ENCODE measurements around the gene ORC3. TPM values are rescaled to one million over a fixed set of nuclear protein-coding genes. Genes with fewer than 3 reads are reported as not detected.
"Not testable (repeated sequence)": the region's sequence is repeated elsewhere in the genome, so short reads cannot be mapped to it uniquely, and the experiment has no call there.

ORC3 gene
- polyA plus RNA-seq, 4 donors: 9.5 to 31.6 (median 17.8) TPM

GRCh38 chr6:87696817-87697216 lies 106.9 kb downstream of the ORC3 start:
- DNase-seq; H3K27ac ChIP-seq (ENCODE audit: low read depth in 1 of 3, low read length in 2 of 3); H3K9me3 ChIP-seq (ENCODE audit: control insufficient read depth in 2 of 2, insufficient read depth in 1 of 2, low read depth in 1 of 2, low read length in 1 of 2); H3K36me3 ChIP-seq (ENCODE audit: control insufficient read depth in 3 of 3, insufficient read depth in 2 of 3, low read depth in 1 of 3, low read length in 3 of 3); FAIRE-seq; H3K27me3 ChIP-seq (ENCODE audit: control insufficient read depth in 3 of 3, insufficient read depth in 3 of 3, low read length in 3 of 3): not testable (repeated sequence)
- Histone ChIP-seq H3K4me3 (ENCODE audit: low read depth in 1 of 3, low read length in 3 of 3) (peak overlapping the region in 1 of 3 donors; percentile 7), H3K4me1 (ENCODE audit: control insufficient read depth in 3 of 3, insufficient read depth in 2 of 3, low read depth in 1 of 3, low read length in 2 of 3) (peaks cover 4 to 14% (median 5%) of the 10 kb centered on the region in 3 donors)
- 92 to 96% (median 94%) methylated on average over 12 of the region's 12 CpGs for WGBS, 3 donors

- no peak for FAIRE-seq
- peak overlapping the region in 2 of 3 donors; percentile 18 to 43 for H3K4me3 ChIP-seq (ENCODE audit: low read depth in 1 of 3, low read length in 3 of 3)
Measured at GRCh38 chr6:87697581-87698546, 107.9 kb downstream of the ORC3 start.

GRCh38 chr6:87698547-87699006 lies 108.6 kb downstream of the ORC3 start:
- FAIRE-seq (no peak), DNase-seq (peak; percentile 48)
- H3K27ac ChIP-seq (ENCODE audit: low read depth in 1 of 3, low read length in 2 of 3): peak overlapping the region in 1 of 3 donors; percentile 99
- WGBS, 3 donors: 9 to 14% (median 9%) methylated on average over 2 of the region's 2 CpGs
- H3K4me1 ChIP-seq (ENCODE audit: control insufficient read depth in 3 of 3, insufficient read depth in 2 of 3, low read depth in 1 of 3, low read length in 2 of 3): peaks cover 4 to 14% (median 5%) of the 10 kb centered on the region in 3 donors
- no peaks in the 10 kb centered on the region for H3K9me3 ChIP-seq (ENCODE audit: control insufficient read depth in 2 of 2, insufficient read depth in 1 of 2, low read depth in 1 of 2, low read length in 1 of 2)
- H3K36me3 ChIP-seq (ENCODE audit: control insufficient read depth in 3 of 3, insufficient read depth in 2 of 3, low read depth in 1 of 3, low read length in 3 of 3): peaks cover 0 to 9% (median 0%) of the 10 kb centered on the region in 3 donors
- peak overlapping the region in 2 of 3 donors; percentile 18 to 43 for H3K4me3 ChIP-seq (ENCODE audit: low read depth in 1 of 3, low read length in 3 of 3)
- H3K27me3 ChIP-seq (ENCODE audit: control insufficient read depth in 3 of 3, insufficient read depth in 3 of 3, low read length in 3 of 3): no peaks in the 10 kb centered on the region

More at GRCh38 chr6:87697581-87698546, 107.9 kb downstream of the ORC3 start:
- peaks cover 4 to 14% (median 5%) of the 10 kb centered on the region in 3 donors for H3K4me1 ChIP-seq (ENCODE audit: control insufficient read depth in 3 of 3, insufficient read depth in 2 of 3, low read depth in 1 of 3, low read length in 2 of 3)
- no peaks in the 10 kb centered on the region for H3K9me3 ChIP-seq (ENCODE audit: control insufficient read depth in 2 of 2, insufficient read depth in 1 of 2, low read depth in 1 of 2, low read length in 1 of 2)
- 35 to 41% (median 38%) methylated on average over 8 of the region's 8 CpGs for WGBS, 3 donors
- peak overlapping the region in 1 of 3 donors; percentile 99 for H3K27ac ChIP-seq (ENCODE audit: low read depth in 1 of 3, low read length in 2 of 3)
- DNase-seq: peak; percentile 25 to 39
- no peaks in the 10 kb centered on the region for H3K27me3 ChIP-seq (ENCODE audit: control insufficient read depth in 3 of 3, insufficient read depth in 3 of 3, low read length in 3 of 3)
- peaks cover 0 to 9% (median 0%) of the 10 kb centered on the region in 3 donors for H3K36me3 ChIP-seq (ENCODE audit: control insufficient read depth in 3 of 3, insufficient read depth in 2 of 3, low read depth in 1 of 3, low read length in 3 of 3)

GRCh38 chr6:87699576-87699975 lies 109.6 kb downstream of the ORC3 start:
- Histone ChIP-seq H3K36me3 (ENCODE audit: control insufficient read depth in 3 of 3, insufficient read depth in 2 of 3, low read depth in 1 of 3, low read length in 3 of 3) (peaks cover 0 to 9% (median 0%) of the 10 kb centered on the region in 3 donors), H3K4me1 (ENCODE audit: control insufficient read depth in 3 of 3, insufficient read depth in 2 of 3, low read depth in 1 of 3, low read length in 2 of 3) (peaks cover 4 to 14% (median 5%) of the 10 kb centered on the region in 3 donors), H3K27me3 (ENCODE audit: control insufficient read depth in 3 of 3, insufficient read depth in 3 of 3, low read length in 3 of 3) (no peaks in the 10 kb centered on the region), H3K27ac (ENCODE audit: low read depth in 1 of 3, low read length in 2 of 3) (peak overlapping the region in 1 of 3 donors; percentile 99), H3K4me3 (ENCODE audit: low read depth in 1 of 3, low read length in 3 of 3) (peak overlapping the region in 2 of 3 donors; percentile 45 to 98), H3K9me3 (ENCODE audit: control insufficient read depth in 2 of 2, insufficient read depth in 1 of 2, low read depth in 1 of 2, low read length in 1 of 2) (no peaks in the 10 kb centered on the region)
- peak in 1 of 2 donors; percentile 27 for DNase-seq
- FAIRE-seq: no peak
- 1 to 4% (median 2%) methylated on average over 4 of the region's 4 CpGs for WGBS, 3 donors

- WGBS, 3 donors: 0% methylated on average over 18 of the region's 18 CpGs
- no peak for FAIRE-seq
- peak overlapping the region; percentile 98 to 100 (median 99) for H3K4me3 ChIP-seq (ENCODE audit: low read depth in 1 of 3, low read length in 3 of 3)
Measured at GRCh38 chr6:87700397-87701343, 110.7 kb downstream of the ORC3 start.

GRCh38 chr6:87701344-87701675 lies 111.4 kb downstream of the ORC3 start:
- no peak for FAIRE-seq
- 0% methylated on average over 17 to 36 of the region's 36 CpGs for WGBS, 3 donors
- Histone ChIP-seq H3K36me3 (ENCODE audit: control insufficient read depth in 3 of 3, insufficient read depth in 2 of 3, low read depth in 1 of 3, low read length in 3 of 3) (peaks cover 0 to 4% (median 0%) of the 10 kb centered on the region in 3 donors), H3K9me3 (ENCODE audit: control insufficient read depth in 2 of 2, insufficient read depth in 1 of 2, low read depth in 1 of 2, low read length in 1 of 2) (no peaks in the 10 kb centered on the region), H3K4me3 (ENCODE audit: low read depth in 1 of 3, low read length in 3 of 3) (peak overlapping the region; percentile 98 to 100 (median 99)), H3K27ac (ENCODE audit: low read depth in 1 of 3, low read length in 2 of 3) (peak overlapping the region; percentile 78 to 99 (median 96)), H3K4me1 (ENCODE audit: control insufficient read depth in 3 of 3, insufficient read depth in 2 of 3, low read depth in 1 of 3, low read length in 2 of 3) (peaks cover 2 to 16% (median 5%) of the 10 kb centered on the region in 3 donors), H3K27me3 (ENCODE audit: control insufficient read depth in 3 of 3, insufficient read depth in 3 of 3, low read length in 3 of 3) (no peaks in the 10 kb centered on the region)
- no peak for DNase-seq

More at GRCh38 chr6:87700397-87701343, 110.7 kb downstream of the ORC3 start:
- no peaks in the 10 kb centered on the region for H3K27me3 ChIP-seq (ENCODE audit: control insufficient read depth in 3 of 3, insufficient read depth in 3 of 3, low read length in 3 of 3)
- H3K27ac ChIP-seq (ENCODE audit: low read depth in 1 of 3, low read length in 2 of 3): peak overlapping the region; percentile 78 to 99 (median 96)
- peaks cover 0 to 9% (median 0%) of the 10 kb centered on the region in 3 donors for H3K36me3 ChIP-seq (ENCODE audit: control insufficient read depth in 3 of 3, insufficient read depth in 2 of 3, low read depth in 1 of 3, low read length in 3 of 3)
- peak; percentile 60 to 79 for DNase-seq
- H3K9me3 ChIP-seq (ENCODE audit: control insufficient read depth in 2 of 2, insufficient read depth in 1 of 2, low read depth in 1 of 2, low read length in 1 of 2): no peaks in the 10 kb centered on the region
- peaks cover 4 to 16% (median 5%) of the 10 kb centered on the region in 3 donors for H3K4me1 ChIP-seq (ENCODE audit: control insufficient read depth in 3 of 3, insufficient read depth in 2 of 3, low read depth in 1 of 3, low read length in 2 of 3)

- DNase-seq (peak; percentile 99), FAIRE-seq (no peak)
- H3K4me1 ChIP-seq (ENCODE audit: control insufficient read depth in 3 of 3, insufficient read depth in 2 of 3, low read depth in 1 of 3, low read length in 2 of 3): peaks cover 2 to 14% (median 5%) of the 10 kb centered on the region in 3 donors
- H3K9me3 ChIP-seq (ENCODE audit: control insufficient read depth in 2 of 2, insufficient read depth in 1 of 2, low read depth in 1 of 2, low read length in 1 of 2): no peaks in the 10 kb centered on the region
- H3K4me3 ChIP-seq (ENCODE audit: low read depth in 1 of 3, low read length in 3 of 3): peak within 1 kb of the TSS; percentile 98 to 100 (median 99)
- H3K36me3 ChIP-seq (ENCODE audit: control insufficient read depth in 3 of 3, insufficient read depth in 2 of 3, low read depth in 1 of 3, low read length in 3 of 3): peaks cover 0 to 1% (median 0%) of the 10 kb centered on the region in 3 donors
- H3K27ac ChIP-seq (ENCODE audit: low read depth in 1 of 3, low read length in 2 of 3): peak within 1 kb of the TSS; percentile 78 to 99 (median 96)
- no peaks in the 10 kb centered on the region for H3K27me3 ChIP-seq (ENCODE audit: control insufficient read depth in 3 of 3, insufficient read depth in 3 of 3, low read length in 3 of 3)
- 0 to 1% (median 0%) methylated on average over 71 to 88 of the region's 88 CpGs for WGBS, 3 donors
Measured at GRCh38 chr6:87701676-87702588, 112.0 kb downstream of the ORC3 start, which contains the start of gene AKIRIN2. AKIRIN2 (minus strand) TSS chr6:87702233; CDS start chr6:87701684, 549 bp downstream.

All from small intestine (tissue), 7 donors.